Measurements from ENCODE around the gene GOSR1.
"Not testable (repeated sequence)": the region's sequence is repeated elsewhere in the genome, so short reads cannot be mapped to it uniquely, and the experiment has no call there.

Gene GOSR1

DNA sequence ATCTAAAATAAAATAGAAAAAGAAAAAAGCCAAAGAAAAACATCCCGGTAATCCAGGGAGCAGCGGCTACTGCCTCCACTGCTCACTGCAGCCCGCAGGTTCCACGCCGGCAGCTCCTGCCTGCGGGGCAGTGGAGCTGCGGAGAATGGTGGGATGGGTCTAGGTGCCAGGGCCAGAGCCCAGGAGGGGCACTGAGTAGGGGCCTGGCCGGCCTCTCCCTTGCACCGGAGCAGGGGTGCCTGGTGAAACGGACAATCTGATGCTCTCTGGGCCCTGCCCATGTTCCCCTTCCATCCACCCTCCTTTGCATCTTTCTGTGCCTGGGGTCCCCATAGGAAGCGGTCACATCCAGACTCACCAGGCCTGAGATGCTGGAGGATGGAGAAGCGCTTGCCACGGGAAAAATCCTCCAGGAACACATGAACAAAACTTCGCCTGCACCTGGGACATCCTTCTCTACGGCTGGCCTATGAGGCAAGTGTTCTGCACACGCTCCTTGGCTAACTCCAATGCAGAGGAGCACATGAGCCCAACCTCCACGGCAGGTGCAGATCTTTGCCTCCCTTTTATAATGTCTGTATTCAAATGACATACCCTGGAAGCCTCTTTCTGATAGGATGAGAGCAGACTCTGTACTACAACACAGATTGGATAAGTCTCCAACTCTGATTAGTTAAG, 98.6 kb downstream of the GOSR1 start:
- DNase-seq (ENCODE audit: low read depth, low spot score), result not testable (repeated sequence)

- no peak for DNase-seq (ENCODE audit: low read depth, low spot score)
Observed at GRCh38 chr17:30576326-30576861, 99.2 kb downstream of the GOSR1 start.
